Neural cell (in vitro differentiated cells): Measurements from ENCODE around the gene HCST. TPM values are rescaled to one million over a fixed set of nuclear protein-coding genes. Genes with fewer than 3 reads are reported as not detected.

Experiments
- H2AFZ ChIP-seq: fragments of 200-600, 300-800 bp; sonication (generic), shearing (Covaris generic); 2 replicates; pipeline ENCODE4 v1.6.0; 2014; ENCODE audit warnings: low read depth, mild to moderate bottlenecking, antibody characterized with exemption, low read length, moderate library complexity
- H3F3A ChIP-seq: fragments of 200-600 bp; shearing (Covaris generic); 2 replicates; pipeline ENCODE4 v1.6.1; 2016; ENCODE audit warnings: mild to moderate bottlenecking, moderate library complexity, mixed read lengths, antibody characterized with exemption, low read length; ENCODE audit not compliant: insufficient read depth, poor library complexity, severe bottlenecking
- H3K27ac ChIP-seq: fragments of 200-600, 300-800 bp; sonication (generic), shearing (Covaris generic); 2 replicates; pipeline ENCODE4 v1.5.1; 2014; ENCODE audit warnings: mild to moderate bottlenecking, low read length, moderate library complexity
- H3K27me3 ChIP-seq: fragments of 300-800, 200-600 bp; sonication (generic), shearing (Covaris generic); 2 replicates; pipeline ENCODE4 v1.6.0; 2014; ENCODE audit warnings: mild to moderate bottlenecking, low read depth, low read length, moderate library complexity; ENCODE audit not compliant: insufficient read depth
- H3K36me3 ChIP-seq: fragments of 300-800, 200-600 bp; sonication (generic), shearing (Covaris generic); 2 replicates; pipeline ENCODE4 v1.5.1; 2014; ENCODE audit warnings: mild to moderate bottlenecking, antibody characterized with exemption, low read length, moderate library complexity; ENCODE audit not compliant: insufficient read depth
- H3K4me2 ChIP-seq: fragments of 300-800, 200-600 bp; sonication (generic), shearing (Covaris generic); 2 replicates; pipeline ENCODE4 v1.6.0; 2014; ENCODE audit warnings: mild to moderate bottlenecking, low read length
- H3K4me3 ChIP-seq: fragments of 300-800, 200-600 bp; sonication (generic), shearing (Covaris generic); 2 replicates; pipeline ENCODE4 v1.5.1; 2014; ENCODE audit warnings: mild to moderate bottlenecking, low read length, moderate library complexity
- H3K79me2 ChIP-seq: fragments of 200-600 bp; shearing (Covaris generic); replicated peaks from 2 replicates; pipeline ENCODE4 v1.6.0; 2014; ENCODE audit warnings: mild to moderate bottlenecking, low read length, moderate library complexity; ENCODE audit not compliant: insufficient read depth
- H3K9ac ChIP-seq: fragments of 300-800, 200-600 bp; sonication (generic), shearing (Covaris generic); 2 replicates; pipeline ENCODE4 v1.6.1; 2016; ENCODE audit warnings: mild to moderate bottlenecking, low read length, mixed read lengths
- H3K9me2 ChIP-seq: fragments of 200-600 bp; shearing (Covaris generic); 2 replicates; pipeline ENCODE4 v1.6.1; 2016; ENCODE audit warnings: mild to moderate bottlenecking, low read length, mixed read lengths; ENCODE audit not compliant: insufficient read depth
- H3K9me3 ChIP-seq: fragments of 200-600, 300-800 bp; sonication (generic), shearing (Covaris generic); 2 replicates; pipeline ENCODE4 v1.6.1; 2016; ENCODE audit warnings: mild to moderate bottlenecking, mixed run types, low read length, moderate library complexity, mixed read lengths
- H4K20me1 ChIP-seq: fragments of 200-600 bp; shearing (Covaris generic); 2 replicates; pipeline ENCODE4 v1.6.1; 2016; ENCODE audit warnings: mild to moderate bottlenecking, mixed run types; ENCODE audit not compliant: insufficient read depth
- EP300 ChIP-seq: fragments of 450-650 bp; conservative IDR thresholded peaks from 2 replicates; pipeline ENCODE4 v1.6.1; 2014; ENCODE audit warnings: antibody characterized with exemption, mild to moderate bottlenecking, moderate library complexity; ENCODE audit not compliant: poor library complexity, severe bottlenecking
- EZH2 ChIP-seq: fragments of 200-600, 300-800 bp; shearing (Covaris generic), sonication (generic); IDR thresholded peaks from 2 replicates; pipeline ENCODE4 v1.6.1; 2014; ENCODE audit warnings: antibody characterized with exemption, low read length, borderline replicate concordance, mild to moderate bottlenecking; ENCODE audit not compliant: insufficient read depth, poor library complexity, severe bottlenecking
- MXI1 ChIP-seq: fragments of 450-650 bp; conservative IDR thresholded peaks from 2 replicates; pipeline ENCODE4 v1.6.1; 2014; ENCODE audit warnings: antibody characterized with exemption, mild to moderate bottlenecking; ENCODE audit not compliant: poor library complexity, severe bottlenecking
- POLR2AphosphoS5 ChIP-seq: IDR thresholded peaks from 2 replicates; pipeline ENCODE4 v1.6.1; 2012
- RAD21 ChIP-seq: fragments of 450-650 bp; conservative IDR thresholded peaks from 2 replicates; pipeline ENCODE4 v1.6.1; 2014; ENCODE audit warnings: antibody characterized with exemption, mild to moderate bottlenecking, moderate library complexity
- REST ChIP-seq: IDR thresholded peaks from 2 replicates; pipeline ENCODE4 v1.6.1; 2012; ENCODE audit warnings: borderline replicate concordance
- SMC3 ChIP-seq: fragments of 450-650 bp; conservative IDR thresholded peaks from 2 replicates; pipeline ENCODE4 v1.6.1; 2014; ENCODE audit warnings: antibody characterized with exemption, mild to moderate bottlenecking, moderate library complexity; ENCODE audit not compliant: poor library complexity
- TAF1 ChIP-seq: IDR thresholded peaks from 2 replicates; pipeline ENCODE4 v1.6.1; 2012; ENCODE audit warnings: low read depth
- polyA plus RNA-seq: library from polyadenylated mRNA; depleted of rRNA; stranded (reverse); fragments of >200 nt; gene quantifications from 2 replicates; pipeline ENCODE4 v1.2.3, GENCODE V29; 2014
- TF ChIP-seq, protein P1 (sequence below): fragments of 450-650 bp; IDR thresholded peaks from 2 replicates; pipeline ENCODE4 v1.5.1; 2014; ENCODE audit warnings: antibody characterized with exemption, mild to moderate bottlenecking, moderate library complexity; ENCODE audit not compliant: poor library complexity, severe bottlenecking

Gene HCST
- polyA plus RNA-seq, 1 donor from 2014 or later, result not detected

GRCh38 chr19:35853038-35853756 lies 49.1 kb upstream of the HCST start:
- Histone ChIP-seq H3K79me2 (no peaks in the 10 kb centered on the region), H2AFZ (no peak overlapping the region), H3K4me2 (no peak overlapping the region), H3K9me2 (no peaks in the 10 kb centered on the region), H4K20me1 (no peaks in the 10 kb centered on the region), H3K27me3 (peaks cover 3% of the 10 kb centered on the region), H3K9ac (no peak overlapping the region), H3F3A (no peaks in the 10 kb centered on the region), H3K27ac (no peak overlapping the region), H3K36me3 (no peaks in the 10 kb centered on the region), H3K4me3 (no peak overlapping the region), H3K9me3 (no peaks in the 10 kb centered on the region)
- TF ChIP-seq RAD21 (no peak), EP300 (no peak), MXI1 (no peak), REST (no peak), EZH2 (no peak), SMC3 (no peak), POLR2AphosphoS5 (no peak), TAF1 (no peak)
- TF ChIP-seq, protein P1, sequence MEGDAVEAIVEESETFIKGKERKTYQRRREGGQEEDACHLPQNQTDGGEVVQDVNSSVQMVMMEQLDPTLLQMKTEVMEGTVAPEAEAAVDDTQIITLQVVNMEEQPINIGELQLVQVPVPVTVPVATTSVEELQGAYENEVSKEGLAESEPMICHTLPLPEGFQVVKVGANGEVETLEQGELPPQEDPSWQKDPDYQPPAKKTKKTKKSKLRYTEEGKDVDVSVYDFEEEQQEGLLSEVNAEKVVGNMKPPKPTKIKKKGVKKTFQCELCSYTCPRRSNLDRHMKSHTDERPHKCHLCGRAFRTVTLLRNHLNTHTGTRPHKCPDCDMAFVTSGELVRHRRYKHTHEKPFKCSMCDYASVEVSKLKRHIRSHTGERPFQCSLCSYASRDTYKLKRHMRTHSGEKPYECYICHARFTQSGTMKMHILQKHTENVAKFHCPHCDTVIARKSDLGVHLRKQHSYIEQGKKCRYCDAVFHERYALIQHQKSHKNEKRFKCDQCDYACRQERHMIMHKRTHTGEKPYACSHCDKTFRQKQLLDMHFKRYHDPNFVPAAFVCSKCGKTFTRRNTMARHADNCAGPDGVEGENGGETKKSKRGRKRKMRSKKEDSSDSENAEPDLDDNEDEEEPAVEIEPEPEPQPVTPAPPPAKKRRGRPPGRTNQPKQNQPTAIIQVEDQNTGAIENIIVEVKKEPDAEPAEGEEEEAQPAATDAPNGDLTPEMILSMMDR, result no peak

- peaks cover 16% of the 10 kb centered on the region for H3K27me3 ChIP-seq
- H3K27ac ChIP-seq, result no peak within 1 kb of the TSS
- TF ChIP-seq POLR2AphosphoS5 (no peak), MXI1 (peak; percentile 14), RAD21 (peak; percentile 12)
- peak within 1 kb of the TSS; percentile 69 for H3K4me3 ChIP-seq
- H3K9me3 ChIP-seq, result no peaks in the 10 kb centered on the region
- no peaks in the 10 kb centered on the region for H3K36me3 ChIP-seq
- H4K20me1 ChIP-seq, result no peaks in the 10 kb centered on the region
- H2AFZ ChIP-seq, result peak within 1 kb of the TSS; percentile 27
- H3K79me2 ChIP-seq, result no peaks in the 10 kb centered on the region
- no peaks in the 10 kb centered on the region for H3K9me2 ChIP-seq
- peak within 1 kb of the TSS; percentile 47 for H3K9ac ChIP-seq
- no peaks in the 10 kb centered on the region for H3F3A ChIP-seq
- H3K4me2 ChIP-seq, result peak within 1 kb of the TSS; percentile 73
Measured at GRCh38 chr19:35856546-35857149, 45.7 kb upstream of the HCST start, which contains the start of gene KIRREL2. Gene KIRREL2, plus strand, starts transcription at chr19:35856911. Its CDS starts 209 bp downstream, at chr19:35857120.
